Measurements from ENCODE around the gene PDZD2.

PDZD2 gene

GRCh38 chr5:32147236-32147635 lies 508.3 kb downstream of the PDZD2 start:
- in situ Hi-C loops (cut with HindIII; ENCODE audit: low sequenced_read_pairs) = no loop called here

GRCh38 chr5:32147959-32148358 lies 509.0 kb downstream of the PDZD2 start:
- in situ Hi-C loops (cut with HindIII; ENCODE audit: low sequenced_read_pairs) = no loop called here

- in situ Hi-C loops (cut with HindIII; ENCODE audit: low sequenced_read_pairs) = no loop called here
These were observed 511.4 kb downstream of the PDZD2 start for GRCh38 chr5:32150366-32150765.

GRCh38 chr5:32151198-32151597 lies 512.3 kb downstream of the PDZD2 start:
- in situ Hi-C loops (cut with HindIII; ENCODE audit: low sequenced_read_pairs) = no loop called here

- in situ Hi-C loops (cut with HindIII; ENCODE audit: low sequenced_read_pairs) = no loop called here
These were observed 514.8 kb downstream of the PDZD2 start for GRCh38 chr5:32153723-32154122.

GRCh38 chr5:32155211-32155610 lies 516.3 kb downstream of the PDZD2 start:
- in situ Hi-C loops (cut with HindIII; ENCODE audit: low sequenced_read_pairs) = no loop called here

- in situ Hi-C loops (cut with HindIII; ENCODE audit: low sequenced_read_pairs) = no loop called here
These were observed 517.7 kb downstream of the PDZD2 start for GRCh38 chr5:32156635-32157034.

GRCh38 chr5:32157078-32157477 lies 518.1 kb downstream of the PDZD2 start:
- in situ Hi-C loops (cut with HindIII; ENCODE audit: low sequenced_read_pairs) = no loop called here

GRCh38 chr5:32158679-32158975 lies 519.7 kb downstream of the PDZD2 start:
- in situ Hi-C loops (cut with HindIII; ENCODE audit: low sequenced_read_pairs) = no loop called here

- in situ Hi-C loops (cut with HindIII; ENCODE audit: low sequenced_read_pairs) = no loop called here
These were observed 520.6 kb downstream of the PDZD2 start for GRCh38 chr5:32159328-32160072.

GRCh38 chr5:32160228-32160627 lies 521.3 kb downstream of the PDZD2 start:
- in situ Hi-C loops (cut with HindIII; ENCODE audit: low sequenced_read_pairs) = no loop called here
